ENCODE results near the gene PTCD1.

The PTCD1 gene

DNA sequence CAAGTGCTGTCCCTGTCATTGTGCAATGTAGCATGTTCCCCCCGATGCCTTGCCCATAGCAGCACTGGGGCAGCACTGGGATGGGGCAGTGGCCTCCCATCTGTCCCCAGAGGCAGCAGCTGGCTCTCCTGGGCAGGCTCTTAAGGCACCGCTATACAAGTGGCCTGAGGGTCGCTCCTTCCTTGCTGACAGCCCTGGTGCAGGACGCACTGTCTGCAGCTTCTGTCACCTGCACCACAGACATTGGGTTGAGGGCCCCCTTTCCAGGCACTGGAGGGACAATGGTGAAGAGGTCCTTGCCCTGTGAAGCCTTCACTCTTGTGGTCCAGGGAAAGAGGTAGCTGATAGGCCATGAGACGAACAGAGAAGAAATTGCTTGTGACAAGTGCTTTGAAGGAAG lies 10.7 kb upstream of the PTCD1 start:
- peaks cover 14 to 88% (median 63%) of the 10 kb centered on the region in 4 experiments for H3K36me3 ChIP-seq (ENCODE audit: control insufficient read depth in 4 of 4, insufficient read depth in 4 of 4, low read length in 3 of 4)
- 97% methylated on average over 5 of the region's 5 CpGs for WGBS (ENCODE audit: insufficient coverage)
- POLR2A ChIA-PET = no interaction called here
- no peaks in the 10 kb centered on the region for H3K4me1 ChIP-seq (ENCODE audit: control extremely low read depth in 1 of 4, control insufficient read depth in 4 of 4, insufficient read depth in 4 of 4, low read length in 3 of 4)
- no peak overlapping the region for H3K27ac ChIP-seq (ENCODE audit: insufficient read depth in 1 of 2, low read depth in 1 of 2, low read length in 2 of 2, poor library complexity in 1 of 2, severe bottlenecking in 2 of 2)
- no peaks in the 10 kb centered on the region for H3K27me3 ChIP-seq (replicated peaks in 2 of 5; ENCODE audit: control insufficient read depth in 4 of 5, insufficient read depth in 5 of 5, low read length in 4 of 5)
- DNase-seq = no peak
- CTCF ChIA-PET = interaction anchor here (0.5 to 2.2 kb wide), 2 partner anchors 11 to 26 kb away, joined by 3 to 4 read pairs; no protein-coding TSS in a partner anchor
- H3K9me3 ChIP-seq (ENCODE audit: control extremely low read depth in 1 of 5, control insufficient read depth in 4 of 5, insufficient read depth in 2 of 5, low read depth in 1 of 5, low read length in 4 of 5) = no peaks in the 10 kb centered on the region
- no peak overlapping the region for H3K4me3 ChIP-seq (ENCODE audit: control insufficient read depth in 1 of 7, extremely low read depth in 1 of 7, insufficient read depth in 4 of 7, low read depth in 2 of 7, low read length in 6 of 7)

DNA sequence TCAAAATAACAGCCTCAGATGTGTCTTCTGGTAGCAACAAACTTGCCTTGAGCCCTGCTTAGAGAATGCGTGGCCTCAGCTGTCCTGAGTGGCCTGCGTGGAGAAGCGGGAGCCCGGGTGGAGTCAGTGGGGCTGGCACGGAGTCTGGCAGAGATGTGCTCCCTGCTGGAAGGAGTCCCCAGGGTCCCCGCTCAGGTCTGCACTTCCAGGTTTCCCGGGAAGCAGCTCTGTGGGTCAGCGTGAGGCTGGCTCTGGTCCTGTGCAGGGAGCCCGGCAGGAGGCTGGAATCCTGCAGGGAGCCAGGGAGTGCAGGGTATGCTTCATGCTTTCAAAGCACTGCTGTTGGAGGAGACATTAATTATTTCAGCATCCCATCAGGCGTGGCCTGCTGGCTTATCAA lies 10.3 kb upstream of the PTCD1 start:
- DNase-seq = no peak
- no peaks in the 10 kb centered on the region for H3K9me3 ChIP-seq (ENCODE audit: control extremely low read depth in 1 of 5, control insufficient read depth in 4 of 5, insufficient read depth in 2 of 5, low read depth in 1 of 5, low read length in 4 of 5)
- CTCF ChIA-PET = interaction anchor here (2.2 kb wide), 1 partner anchor 12 kb away, joined by 4 read pairs; no protein-coding TSS in a partner anchor
- no peak overlapping the region for H3K27ac ChIP-seq (ENCODE audit: insufficient read depth in 1 of 2, low read depth in 1 of 2, low read length in 2 of 2, poor library complexity in 1 of 2, severe bottlenecking in 2 of 2)
- 97% methylated on average over 9 of the region's 10 CpGs for WGBS (ENCODE audit: insufficient coverage)
- H3K4me1 ChIP-seq (ENCODE audit: control extremely low read depth in 1 of 4, control insufficient read depth in 4 of 4, insufficient read depth in 4 of 4, low read length in 3 of 4) = no peaks in the 10 kb centered on the region
- H3K4me3 ChIP-seq (ENCODE audit: control insufficient read depth in 1 of 7, extremely low read depth in 1 of 7, insufficient read depth in 4 of 7, low read depth in 2 of 7, low read length in 6 of 7) = no peak overlapping the region
- peaks cover 14 to 86% (median 61%) of the 10 kb centered on the region in 4 experiments for H3K36me3 ChIP-seq (ENCODE audit: control insufficient read depth in 4 of 4, insufficient read depth in 4 of 4, low read length in 3 of 4)
- POLR2A ChIA-PET = no interaction called here
- H3K27me3 ChIP-seq (replicated peaks in 2 of 5; ENCODE audit: control insufficient read depth in 4 of 5, insufficient read depth in 5 of 5, low read length in 4 of 5) = no peaks in the 10 kb centered on the region

DNA sequence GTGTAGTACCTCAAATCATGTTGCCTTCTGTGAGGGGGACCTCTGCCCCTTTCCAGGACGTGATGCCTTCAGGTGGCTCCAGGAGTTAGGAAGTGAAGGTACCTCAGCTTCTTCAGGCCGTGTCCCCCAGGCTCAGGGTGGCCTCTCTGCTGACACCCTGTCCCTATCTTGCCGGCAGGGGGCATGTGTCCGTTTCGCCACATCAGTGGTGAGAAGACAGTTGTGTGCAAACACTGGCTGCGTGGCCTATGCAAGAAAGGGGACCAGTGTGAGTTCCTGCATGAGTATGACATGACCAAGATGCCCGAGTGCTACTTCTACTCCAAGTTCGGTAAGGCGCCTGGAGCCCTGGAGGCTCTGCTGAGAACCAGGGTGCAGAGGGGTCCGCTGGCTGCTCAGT lies 9.3 kb upstream of the PTCD1 start:
- H3K36me3 ChIP-seq (ENCODE audit: control insufficient read depth in 4 of 4, insufficient read depth in 4 of 4, low read length in 3 of 4) = peaks cover 14 to 84% (median 57%) of the 10 kb centered on the region in 4 experiments
- POLR2A ChIA-PET = no interaction called here
- H3K9me3 ChIP-seq (ENCODE audit: control extremely low read depth in 1 of 5, control insufficient read depth in 4 of 5, insufficient read depth in 2 of 5, low read depth in 1 of 5, low read length in 4 of 5) = no peaks in the 10 kb centered on the region
- no peaks in the 10 kb centered on the region for H3K27me3 ChIP-seq (replicated peaks in 2 of 5; ENCODE audit: control insufficient read depth in 4 of 5, insufficient read depth in 5 of 5, low read length in 4 of 5)
- DNase-seq = peak in 2 of 3 donors; percentile 11 to 20
- no peak overlapping the region for H3K27ac ChIP-seq (ENCODE audit: insufficient read depth in 1 of 2, low read depth in 1 of 2, low read length in 2 of 2, poor library complexity in 1 of 2, severe bottlenecking in 2 of 2)
- no peak overlapping the region for H3K4me3 ChIP-seq (ENCODE audit: control insufficient read depth in 1 of 7, extremely low read depth in 1 of 7, insufficient read depth in 4 of 7, low read depth in 2 of 7, low read length in 6 of 7)
- CTCF ChIA-PET = interaction anchor here (0.7 kb wide), 1 partner anchor 172 kb away, joined by 3 read pairs; no protein-coding TSS in a partner anchor
- no peaks in the 10 kb centered on the region for H3K4me1 ChIP-seq (ENCODE audit: control extremely low read depth in 1 of 4, control insufficient read depth in 4 of 4, insufficient read depth in 4 of 4, low read length in 3 of 4)
- 93% methylated on average over 10 of the region's 10 CpGs for WGBS (ENCODE audit: insufficient coverage)

DNA sequence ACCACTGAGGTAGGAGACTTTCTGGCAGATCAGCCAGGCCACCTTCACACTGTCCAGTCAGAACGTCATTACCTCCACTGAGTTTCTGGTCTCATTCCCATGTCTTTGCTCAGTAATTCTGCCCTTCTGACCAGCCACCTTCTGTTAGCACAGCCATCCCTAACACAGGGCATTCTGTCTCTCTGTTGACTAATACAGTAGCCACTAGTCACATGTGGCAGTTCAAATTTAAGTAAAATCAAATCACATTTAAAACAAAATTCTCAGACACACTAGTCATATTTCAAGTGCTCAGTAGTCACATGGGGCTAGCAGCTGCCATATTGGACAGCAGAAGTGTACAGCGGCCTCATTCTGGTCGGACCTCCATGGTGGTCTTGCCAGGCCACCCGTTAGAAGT lies 7.5 kb upstream of the PTCD1 start:
- peaks cover 14 to 80% (median 48%) of the 10 kb centered on the region in 4 experiments for H3K36me3 ChIP-seq (ENCODE audit: control insufficient read depth in 4 of 4, insufficient read depth in 4 of 4, low read length in 3 of 4)
- ChIA-PET POLR2A (interaction anchor here (0.6 kb wide), 1 partner anchor 566 kb away, joined by 4 read pairs; no protein-coding TSS in a partner anchor), CTCF (interaction anchor here (1.1 kb wide), 1 partner anchor 10 kb away, joined by 3 read pairs; no protein-coding TSS in a partner anchor)
- H3K4me1 ChIP-seq (ENCODE audit: control extremely low read depth in 1 of 4, control insufficient read depth in 4 of 4, insufficient read depth in 4 of 4, low read length in 3 of 4) = no peaks in the 10 kb centered on the region
- no peak overlapping the region for H3K27ac ChIP-seq (ENCODE audit: insufficient read depth in 1 of 2, low read depth in 1 of 2, low read length in 2 of 2, poor library complexity in 1 of 2, severe bottlenecking in 2 of 2)
- H3K27me3 ChIP-seq (replicated peaks in 2 of 5; ENCODE audit: control insufficient read depth in 4 of 5, insufficient read depth in 5 of 5, low read length in 4 of 5) = no peaks in the 10 kb centered on the region
- no peaks in the 10 kb centered on the region for H3K9me3 ChIP-seq (ENCODE audit: control extremely low read depth in 1 of 5, control insufficient read depth in 4 of 5, insufficient read depth in 2 of 5, low read depth in 1 of 5, low read length in 4 of 5)
- WGBS (ENCODE audit: insufficient coverage) = 100% methylated on average over 4 of the region's 4 CpGs
- DNase-seq = no peak
- H3K4me3 ChIP-seq (ENCODE audit: control insufficient read depth in 1 of 7, extremely low read depth in 1 of 7, insufficient read depth in 4 of 7, low read depth in 2 of 7, low read length in 6 of 7) = no peak overlapping the region

DNA sequence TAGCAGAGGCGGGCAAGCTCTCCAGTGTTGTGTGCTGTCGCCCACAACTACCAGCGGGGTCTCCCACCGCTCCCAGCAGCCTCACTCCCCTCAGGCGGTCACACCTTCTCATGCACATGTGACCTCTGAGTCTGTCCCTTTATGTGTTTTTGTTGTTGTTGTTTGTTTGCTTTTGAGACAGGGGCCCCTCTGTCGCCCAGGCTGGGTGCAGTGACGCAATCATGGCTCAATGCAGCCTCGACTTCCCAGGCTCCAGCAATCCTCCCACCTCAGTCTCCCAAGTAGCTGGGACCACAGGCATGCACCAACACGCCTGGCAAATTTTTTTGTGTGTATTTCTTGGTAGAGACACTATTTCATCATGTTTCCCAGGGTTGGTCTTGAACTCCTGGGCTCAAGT lies 1.6 kb upstream of the PTCD1 start:
- no peaks in the 10 kb centered on the region for H3K9me3 ChIP-seq (ENCODE audit: control extremely low read depth in 1 of 5, control insufficient read depth in 4 of 5, insufficient read depth in 2 of 5, low read depth in 1 of 5, low read length in 4 of 5)
- peak overlapping the region in 6 of 7 experiments; percentile 90 to 98 (median 96) for H3K4me3 ChIP-seq (ENCODE audit: control insufficient read depth in 1 of 7, extremely low read depth in 1 of 7, insufficient read depth in 4 of 7, low read depth in 2 of 7, low read length in 6 of 7)
- peaks cover 6 to 22% (median 16%) of the 10 kb centered on the region in 4 experiments for H3K4me1 ChIP-seq (ENCODE audit: control extremely low read depth in 1 of 4, control insufficient read depth in 4 of 4, insufficient read depth in 4 of 4, low read length in 3 of 4)
- ChIA-PET CTCF (no interaction called here), POLR2A (no interaction called here)
- peak overlapping the region in 1 of 2 experiments; percentile 82 for H3K27ac ChIP-seq (ENCODE audit: insufficient read depth in 1 of 2, low read depth in 1 of 2, low read length in 2 of 2, poor library complexity in 1 of 2, severe bottlenecking in 2 of 2)
- DNase-seq = no peak
- 100% methylated on average over 1 of the region's 9 CpGs for WGBS (ENCODE audit: insufficient coverage)
- peaks cover 0 to 31% (median 12%) of the 10 kb centered on the region in 4 experiments for H3K36me3 ChIP-seq (ENCODE audit: control insufficient read depth in 4 of 4, insufficient read depth in 4 of 4, low read length in 3 of 4)
- no peaks in the 10 kb centered on the region for H3K27me3 ChIP-seq (replicated peaks in 2 of 5; ENCODE audit: control insufficient read depth in 4 of 5, insufficient read depth in 5 of 5, low read length in 4 of 5)

DNA sequence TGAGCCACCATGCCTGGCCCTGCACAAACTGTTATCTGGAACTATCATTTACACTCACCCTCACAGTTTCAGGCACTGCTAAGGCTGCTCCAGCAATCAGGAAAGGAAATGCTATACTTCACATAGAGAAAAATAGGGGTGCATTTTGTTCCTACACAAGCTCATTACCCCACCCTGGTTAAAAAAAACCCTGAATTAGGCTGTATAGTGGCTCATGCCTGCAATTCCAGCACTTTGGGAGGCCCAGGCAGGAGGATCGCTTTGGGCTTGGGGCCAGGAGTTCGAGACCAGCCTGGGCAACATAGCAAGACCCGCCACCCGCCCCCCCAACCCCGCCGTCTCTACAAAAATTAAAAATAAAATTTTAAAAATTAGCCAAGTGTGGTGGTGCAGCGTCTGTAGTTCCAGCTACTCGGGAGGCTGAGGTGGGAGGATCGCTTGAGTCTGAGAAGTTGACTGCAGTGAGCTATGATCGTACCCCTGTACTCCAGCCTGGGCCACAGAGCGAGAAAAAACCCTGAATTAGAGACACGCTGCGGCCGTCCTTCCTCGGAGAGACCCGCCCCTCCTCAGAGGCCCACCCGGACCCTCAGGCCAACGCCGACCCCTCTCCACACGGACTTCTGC lies 539 bp downstream of the PTCD1 start:
- Histone ChIP-seq H3K36me3 (ENCODE audit: control insufficient read depth in 4 of 4, insufficient read depth in 4 of 4, low read length in 3 of 4) (peaks cover 5 to 32% (median 17%) of the 10 kb centered on the region in 4 experiments), H3K27ac (ENCODE audit: insufficient read depth in 1 of 2, low read depth in 1 of 2, low read length in 2 of 2, poor library complexity in 1 of 2, severe bottlenecking in 2 of 2) (peak overlapping the region; percentile 68 to 82), H3K4me3 (ENCODE audit: control insufficient read depth in 1 of 7, extremely low read depth in 1 of 7, insufficient read depth in 4 of 7, low read depth in 2 of 7, low read length in 6 of 7) (peak overlapping the region; percentile 90 to 98 (median 97)), H3K4me1 (ENCODE audit: control extremely low read depth in 1 of 4, control insufficient read depth in 4 of 4, insufficient read depth in 4 of 4, low read length in 3 of 4) (peaks cover 6 to 22% (median 16%) of the 10 kb centered on the region in 4 experiments), H3K27me3 (replicated peaks in 2 of 5; ENCODE audit: control insufficient read depth in 4 of 5, insufficient read depth in 5 of 5, low read length in 4 of 5) (no peaks in the 10 kb centered on the region), H3K9me3 (ENCODE audit: control extremely low read depth in 1 of 5, control insufficient read depth in 4 of 5, insufficient read depth in 2 of 5, low read depth in 1 of 5, low read length in 4 of 5) (no peaks in the 10 kb centered on the region)
- ChIA-PET CTCF (interaction anchor here (0.6 kb wide), 2 partner anchors 29 to 512 kb away, joined by 3 read pairs; partner anchors contain the start of gene BUD31), POLR2A (interaction anchor here (1.6 kb wide), 1 partner anchor 30 kb away, joined by 7 read pairs; the partner anchor contains the start of genes BUD31 and PDAP1)
- 7% methylated on average over 14 of the region's 20 CpGs for WGBS (ENCODE audit: insufficient coverage)
- DNase-seq = peak in 1 of 3 donors; percentile 6

DNA sequence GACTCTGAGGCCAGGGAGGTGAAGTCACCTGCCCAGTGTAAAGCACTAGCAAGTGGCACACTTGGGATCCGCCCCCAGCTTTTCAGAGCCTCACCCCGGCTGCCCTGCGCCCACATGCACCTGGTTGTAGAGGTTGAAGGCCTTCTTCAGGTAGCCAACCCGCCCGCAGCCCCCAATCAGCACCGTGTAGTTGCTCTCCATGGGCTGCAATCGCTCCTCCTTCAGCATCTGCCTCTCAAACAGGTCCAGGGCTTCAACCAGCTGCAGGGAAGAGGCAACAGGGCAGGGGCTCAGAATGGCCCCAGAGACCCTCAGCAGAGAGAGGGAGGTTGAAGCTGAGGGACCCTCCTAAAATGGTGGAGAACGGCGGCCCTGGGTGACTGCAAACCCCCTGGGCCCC lies 5.4 kb downstream of the PTCD1 start:
- CTCF ChIA-PET = interaction anchor here (0.6 kb wide), 1 partner anchor 63 kb away, joined by 3 read pairs; no protein-coding TSS in a partner anchor
- no peak overlapping the region for H3K4me3 ChIP-seq (ENCODE audit: control insufficient read depth in 1 of 7, extremely low read depth in 1 of 7, insufficient read depth in 4 of 7, low read depth in 2 of 7, low read length in 6 of 7)

More for the DNA sequence above, 5.4 kb downstream of the PTCD1 start:
- H3K36me3 ChIP-seq (ENCODE audit: control insufficient read depth in 4 of 4, insufficient read depth in 4 of 4, low read length in 3 of 4) = peaks cover 5 to 51% (median 42%) of the 10 kb centered on the region in 4 experiments
- POLR2A ChIA-PET = no interaction called here
- H3K27me3 ChIP-seq (replicated peaks in 2 of 5; ENCODE audit: control insufficient read depth in 4 of 5, insufficient read depth in 5 of 5, low read length in 4 of 5) = no peaks in the 10 kb centered on the region
- H3K4me1 ChIP-seq (ENCODE audit: control extremely low read depth in 1 of 4, control insufficient read depth in 4 of 4, insufficient read depth in 4 of 4, low read length in 3 of 4) = peaks cover 0 to 9% (median 4%) of the 10 kb centered on the region in 4 experiments
- no peak overlapping the region for H3K27ac ChIP-seq (ENCODE audit: insufficient read depth in 1 of 2, low read depth in 1 of 2, low read length in 2 of 2, poor library complexity in 1 of 2, severe bottlenecking in 2 of 2)
- 90% methylated on average over 2 of the region's 9 CpGs for WGBS (ENCODE audit: insufficient coverage)
- H3K9me3 ChIP-seq (ENCODE audit: control extremely low read depth in 1 of 5, control insufficient read depth in 4 of 5, insufficient read depth in 2 of 5, low read depth in 1 of 5, low read length in 4 of 5) = no peaks in the 10 kb centered on the region
- DNase-seq = no peak
